Neural progenitor cell (in vitro differentiated cells): Measurements from ENCODE around the gene LSM10.

Experiments used
- CTCF ChIP-seq: fragments of 200-600 bp; sonication (generic); IDR thresholded peaks from 2 replicates; pipeline ENCODE4 v1.5.1; 2017; ENCODE audit warnings: antibody characterized with exemption, mild to moderate bottlenecking
- EZH2phosphoT487 ChIP-seq: fragments of 200-600 bp; sonication (generic); IDR thresholded peaks from 2 replicates; pipeline ENCODE4 v1.6.1; 2017; ENCODE audit warnings: antibody characterized with exemption

GRCh38 chr1:36447450-36447849 is 49.7 kb upstream of the LSM10 start:
- no peak for TF ChIP-seq CTCF
- TF ChIP-seq EZH2phosphoT487, result no peak
